Colonic mucosa (tissue), 4 donors: ENCODE measurements around the gene DPT. TPM values are rescaled to one million over a fixed set of nuclear protein-coding genes. Genes with fewer than 3 reads are reported as not detected.

Experiments used
- DNase-seq: peaks from one replicate; pipeline ENCODE4 v3.0.0-alpha.2; 2020
- H3K27ac ChIP-seq: fragments of 200-600 bp; one replicate; pipeline ENCODE4 v1.8.0; 2021
- H3K27me3 ChIP-seq: fragments of 200-600 bp; one replicate; pipeline ENCODE4 v1.8.0; 2021
- H3K36me3 ChIP-seq: fragments of 200-600 bp; one replicate; pipeline ENCODE4 v1.8.0; 2021
- H3K4me1 ChIP-seq: fragments of 200-600 bp; one replicate; pipeline ENCODE4 v1.8.0; 2021; ENCODE audit warnings: mild to moderate bottlenecking
- H3K4me3 ChIP-seq: fragments of 200-600 bp; one replicate; pipeline ENCODE4 v1.8.0; 2021
- H3K9ac ChIP-seq, 2 donors: one replicate each; pipeline ENCODE4 v1.7.0; 2013; ENCODE audit warnings: control low read depth in 2 of 2, low read depth in 2 of 2, low read length in 2 of 2
- H3K9me3 ChIP-seq: fragments of 200-600 bp; one replicate; pipeline ENCODE4 v1.8.0; 2021
- CTCF ChIP-seq: fragments of 200-600 bp; IDR thresholded peaks from one replicate; pipeline ENCODE4 v1.8.0; 2022; ENCODE audit warnings: antibody characterized with exemption, mild to moderate bottlenecking
- intact Hi-C: fragments of 100-400 bp; cut with DNase I; formaldehyde crosslinking; loops from one replicate; pipeline ENCODE4 v1.14.1; 2022
- total RNA-seq, 2 donors: library from RNA; stranded (reverse); fragmentation: NEBNext Ultra II Directional in 1 of 2; extraction: Animal tissue kit (Norgen Biotek cat#: 25700) in 1 of 2; gene quantifications; one replicate each; pipeline ENCODE4 v1.2.1, GENCODE V29; 2021
- donor health status: healthy.
- donor health status: DM: no; HTN: no; CAD: no.
- donor health status: DM: no; HTN: no; CAD: no.

Gene DPT
- total RNA-seq, 2 donors from 2014 or later = 1.2 to 16.2 TPM

- no peak overlapping the region for H3K9ac ChIP-seq
- H3K4me3 ChIP-seq = no peak overlapping the region
- H3K27me3 ChIP-seq = no peaks in the 10 kb centered on the region
- TF ChIP-seq CTCF = no peak
- H3K9me3 ChIP-seq = no peaks in the 10 kb centered on the region
- H3K36me3 ChIP-seq = no peaks in the 10 kb centered on the region
- DNase-seq = no peak
- H3K4me1 ChIP-seq = no peaks in the 10 kb centered on the region
- H3K27ac ChIP-seq = no peak overlapping the region
- intact Hi-C loops = no loop called here
Observed at GRCh38 chr1:168698453-168698852, 30.6 kb downstream of the DPT start.

DNA sequence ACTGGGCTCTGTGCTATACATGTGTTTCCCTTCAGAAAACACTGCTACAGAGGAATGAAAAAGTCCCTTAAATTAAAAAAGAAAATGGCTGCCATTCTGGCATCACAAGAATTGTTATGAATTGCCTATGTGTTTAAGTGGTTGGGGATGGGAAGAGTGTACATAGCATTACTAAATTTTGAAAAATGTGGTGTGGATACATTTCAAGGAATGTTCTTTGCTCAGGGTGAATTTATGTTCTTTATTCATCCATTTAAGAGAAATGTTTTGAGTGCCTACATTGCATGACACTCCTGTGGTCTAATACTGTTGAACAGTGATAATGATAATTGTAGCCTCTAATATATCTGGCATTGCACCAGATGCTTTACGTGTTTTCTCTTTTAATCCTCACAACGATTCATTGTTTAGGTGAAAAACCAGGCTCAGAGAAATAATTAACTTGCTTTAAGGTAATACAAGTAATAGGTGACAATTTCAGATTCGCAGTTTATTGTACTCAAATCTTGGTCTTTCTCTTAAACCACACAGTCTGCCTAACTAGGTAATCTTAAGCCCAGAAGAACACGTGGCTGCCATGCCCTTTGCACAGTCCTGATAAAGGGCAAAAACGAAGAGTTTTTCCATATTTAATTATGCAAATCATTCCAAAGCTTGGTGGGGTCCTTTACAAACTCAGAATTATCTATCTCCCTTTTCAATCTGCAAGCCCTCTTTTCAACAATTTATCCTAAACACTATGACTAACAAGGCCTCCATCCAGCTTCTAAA lies 31.5 kb downstream of the DPT start:
- H3K27me3 ChIP-seq = no peaks in the 10 kb centered on the region
- H3K4me1 ChIP-seq = no peaks in the 10 kb centered on the region
- no peaks in the 10 kb centered on the region for H3K36me3 ChIP-seq
- H3K9me3 ChIP-seq = no peaks in the 10 kb centered on the region
- no peak overlapping the region for H3K9ac ChIP-seq
- intact Hi-C loops = no loop called here
- no peak overlapping the region for H3K4me3 ChIP-seq
- TF ChIP-seq CTCF = no peak
- H3K27ac ChIP-seq = no peak overlapping the region
- DNase-seq = no peak

DNA sequence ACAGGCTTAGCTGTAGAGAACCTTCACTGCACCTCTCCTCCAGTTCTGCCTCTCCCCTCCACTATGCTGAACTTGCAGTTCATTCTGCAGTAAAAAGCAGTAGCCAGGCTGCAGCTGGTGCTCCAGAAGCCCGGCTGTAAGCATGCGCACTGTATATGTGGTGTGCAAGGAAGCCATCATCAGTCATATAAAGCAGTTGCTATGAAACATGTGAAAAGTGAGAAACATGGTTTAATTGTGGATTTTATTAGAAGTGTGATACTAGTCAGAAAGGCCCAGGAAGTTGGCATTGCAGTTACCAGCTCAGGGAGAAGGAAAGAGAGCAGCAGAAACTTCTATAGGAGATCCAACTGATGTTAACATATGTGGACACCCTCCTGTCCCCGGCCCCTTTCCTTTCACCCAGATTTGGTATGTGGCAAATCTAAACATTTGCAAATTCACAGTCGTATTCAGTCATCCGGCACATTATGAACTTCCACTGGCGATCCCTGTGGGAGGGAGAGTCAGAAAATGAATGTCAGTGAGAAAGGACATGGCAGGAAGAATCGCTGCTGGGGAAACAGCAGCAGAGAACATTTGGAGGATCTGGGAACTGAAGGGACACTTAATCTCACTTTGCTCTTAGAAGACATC lies 32.8 kb downstream of the DPT start:
- Histone ChIP-seq H3K4me1 (no peaks in the 10 kb centered on the region), H3K27me3 (no peaks in the 10 kb centered on the region), H3K27ac (no peak overlapping the region), H3K36me3 (no peaks in the 10 kb centered on the region), H3K9me3 (no peaks in the 10 kb centered on the region), H3K4me3 (no peak overlapping the region), H3K9ac (no peak overlapping the region)
- DNase-seq = no peak
- intact Hi-C loops = no loop called here
- no peak for TF ChIP-seq CTCF

DNA sequence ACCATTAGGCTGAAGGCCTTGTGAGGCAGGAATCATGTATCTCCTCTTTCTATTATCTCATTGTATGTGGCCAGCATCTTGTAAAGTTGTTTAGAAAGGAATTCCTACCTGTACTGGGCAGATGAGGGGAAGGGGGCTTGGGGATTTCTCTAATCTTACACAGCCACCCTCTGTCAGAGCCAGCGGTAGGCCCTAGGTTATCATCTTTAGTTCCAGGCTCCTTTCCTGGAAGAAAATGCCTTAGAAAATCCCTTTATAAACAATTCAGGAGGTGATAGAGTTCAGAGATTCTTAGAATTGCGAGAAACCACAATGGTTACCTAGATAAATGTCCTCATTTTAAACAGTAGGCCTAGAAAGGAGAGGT lies 35.2 kb downstream of the DPT start:
- DNase-seq = no peak
- Histone ChIP-seq H3K27me3 (no peaks in the 10 kb centered on the region), H3K4me1 (no peaks in the 10 kb centered on the region), H3K27ac (peak overlapping the region; percentile 10), H3K4me3 (no peak overlapping the region), H3K36me3 (no peaks in the 10 kb centered on the region), H3K9me3 (no peaks in the 10 kb centered on the region), H3K9ac (peak overlapping the region in 1 of 2 donors; percentile 38)
- TF ChIP-seq CTCF = no peak
- intact Hi-C loops = no loop called here

DNA sequence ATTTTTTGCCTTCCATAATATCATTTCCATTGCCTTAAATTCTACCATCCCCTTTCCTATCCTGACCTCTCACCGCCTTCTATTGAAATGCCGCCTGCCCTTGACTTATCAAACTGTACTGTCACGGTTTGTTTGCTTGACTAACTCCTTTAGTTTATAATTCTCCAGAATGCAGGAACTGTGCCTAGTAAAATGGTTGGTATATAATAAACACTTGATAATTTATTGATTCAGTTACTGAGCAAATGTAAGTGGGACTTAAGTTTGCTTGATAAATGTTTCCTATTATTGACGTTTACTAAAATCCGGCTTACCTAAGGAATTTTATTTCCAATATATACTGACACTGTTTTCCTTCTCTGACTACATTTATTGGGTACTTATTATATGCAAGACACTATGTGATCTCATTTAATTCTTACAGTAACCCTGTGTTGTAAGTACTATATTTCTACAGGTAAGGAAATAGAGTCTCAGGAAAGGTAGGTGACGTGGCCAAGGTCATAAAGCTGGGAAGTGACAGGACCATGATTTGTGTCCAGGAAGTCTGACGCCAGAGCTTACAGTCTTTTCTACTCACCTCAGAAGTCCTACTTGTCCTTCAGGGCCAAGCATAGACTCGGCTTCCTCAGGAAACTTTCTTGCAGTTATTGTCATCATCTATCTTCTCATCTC lies 35.7 kb downstream of the DPT start:
- intact Hi-C loops = no loop called here

More for the DNA sequence above, 35.7 kb downstream of the DPT start:
- peak; percentile 76 for DNase-seq
- TF ChIP-seq CTCF = no peak
- H3K27ac ChIP-seq = peak overlapping the region; percentile 10
- no peaks in the 10 kb centered on the region for H3K4me1 ChIP-seq
- H3K27me3 ChIP-seq = no peaks in the 10 kb centered on the region
- H3K36me3 ChIP-seq = no peaks in the 10 kb centered on the region
- no peaks in the 10 kb centered on the region for H3K9me3 ChIP-seq
- no peak overlapping the region for H3K4me3 ChIP-seq
- peak overlapping the region in 1 of 2 donors; percentile 38 for H3K9ac ChIP-seq
